Measurements from ENCODE around the gene ZNF70. TPM values are rescaled to one million over a fixed set of nuclear protein-coding genes. Genes with fewer than 3 reads are reported as not detected.

Gene ZNF70
- total and polyA plus RNA-seq, 2 of the 13 experiments (the other 11 are each of a cell fraction or from before 2014, with no cell fraction given), result 0.62 to 3.6 TPM

DNA sequence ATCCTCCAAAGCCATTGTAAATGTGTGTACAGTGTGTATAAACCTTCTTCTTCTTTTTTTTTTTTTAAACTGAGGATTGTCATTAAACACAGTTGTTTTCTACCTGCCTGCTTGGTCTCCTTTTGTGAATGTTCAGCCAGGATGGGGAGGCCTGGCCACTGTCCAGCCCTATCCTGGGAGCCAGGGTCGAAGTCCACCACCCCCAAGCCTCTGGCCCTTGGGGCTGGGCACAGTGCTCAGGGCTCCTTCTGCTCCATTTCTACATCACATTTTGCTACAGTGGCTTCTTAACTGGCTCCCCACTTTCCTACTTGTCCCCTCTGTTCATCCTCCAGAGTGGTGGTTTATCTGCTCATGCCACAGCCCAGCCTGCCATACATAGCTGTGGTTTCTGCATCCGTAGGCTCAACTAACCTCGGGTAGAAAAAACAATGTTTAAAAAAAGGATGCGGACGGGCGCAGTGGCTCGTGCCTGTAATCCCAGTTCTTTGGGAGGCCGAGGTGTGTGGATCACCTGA lies 33.4 kb upstream of the ZNF70 start (continued):
- TF ChIP-seq, protein P1, sequence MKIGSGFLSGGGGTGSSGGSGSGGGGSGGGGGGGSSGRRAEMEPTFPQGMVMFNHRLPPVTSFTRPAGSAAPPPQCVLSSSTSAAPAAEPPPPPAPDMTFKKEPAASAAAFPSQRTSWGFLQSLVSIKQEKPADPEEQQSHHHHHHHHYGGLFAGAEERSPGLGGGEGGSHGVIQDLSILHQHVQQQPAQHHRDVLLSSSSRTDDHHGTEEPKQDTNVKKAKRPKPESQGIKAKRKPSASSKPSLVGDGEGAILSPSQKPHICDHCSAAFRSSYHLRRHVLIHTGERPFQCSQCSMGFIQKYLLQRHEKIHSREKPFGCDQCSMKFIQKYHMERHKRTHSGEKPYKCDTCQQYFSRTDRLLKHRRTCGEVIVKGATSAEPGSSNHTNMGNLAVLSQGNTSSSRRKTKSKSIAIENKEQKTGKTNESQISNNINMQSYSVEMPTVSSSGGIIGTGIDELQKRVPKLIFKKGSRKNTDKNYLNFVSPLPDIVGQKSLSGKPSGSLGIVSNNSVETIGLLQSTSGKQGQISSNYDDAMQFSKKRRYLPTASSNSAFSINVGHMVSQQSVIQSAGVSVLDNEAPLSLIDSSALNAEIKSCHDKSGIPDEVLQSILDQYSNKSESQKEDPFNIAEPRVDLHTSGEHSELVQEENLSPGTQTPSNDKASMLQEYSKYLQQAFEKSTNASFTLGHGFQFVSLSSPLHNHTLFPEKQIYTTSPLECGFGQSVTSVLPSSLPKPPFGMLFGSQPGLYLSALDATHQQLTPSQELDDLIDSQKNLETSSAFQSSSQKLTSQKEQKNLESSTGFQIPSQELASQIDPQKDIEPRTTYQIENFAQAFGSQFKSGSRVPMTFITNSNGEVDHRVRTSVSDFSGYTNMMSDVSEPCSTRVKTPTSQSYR (CRISPR knock-in tag; IDR thresholded peaks at IDR 0.05; ENCODE audit: borderline replicate concordance), result peak; percentile 66; the same call in 1 of the 2 replicates
- no peak for TF ChIP-seq SATB2 (CRISPR knock-in tag; IDR thresholded peaks at IDR 0.05)
- no peak for TF ChIP-seq TSC22D2 (CRISPR knock-in tag; IDR thresholded peaks at IDR 0.05; ENCODE audit: borderline replicate concordance)
- TF ChIP-seq ZNF644 (CRISPR knock-in tag; IDR thresholded peaks at IDR 0.05; ENCODE audit: low read depth), result 0 out of 2 replicates have a peak, but pooled peaks have one; percentile 62
- peak; percentile 85 for TF ChIP-seq HNF4G (IDR thresholded peaks at IDR 0.05; ENCODE audit: borderline replicate concordance, low read depth, low read length)
- TF ChIP-seq HNF4G (CRISPR knock-in tag; IDR thresholded peaks at IDR 0.05; ENCODE audit: borderline replicate concordance, low read depth), result peak; percentile 41; the same call in 1 of the 2 replicates
- 0 out of 2 replicates have a peak, but pooled peaks have one; percentile 32 for TF ChIP-seq ZNF816 (CRISPR knock-in tag; IDR thresholded peaks at IDR 0.05; ENCODE audit: borderline replicate concordance)
- peak; percentile 18; the same call in 1 of the 2 replicates for TF ChIP-seq IRF2 (CRISPR knock-in tag; IDR thresholded peaks at IDR 0.05)
- no peak for TF ChIP-seq POLR2AphosphoS2 (IDR thresholded peaks at IDR 0.05; ENCODE audit: low read depth, low read length)
- TF ChIP-seq, protein P2, sequence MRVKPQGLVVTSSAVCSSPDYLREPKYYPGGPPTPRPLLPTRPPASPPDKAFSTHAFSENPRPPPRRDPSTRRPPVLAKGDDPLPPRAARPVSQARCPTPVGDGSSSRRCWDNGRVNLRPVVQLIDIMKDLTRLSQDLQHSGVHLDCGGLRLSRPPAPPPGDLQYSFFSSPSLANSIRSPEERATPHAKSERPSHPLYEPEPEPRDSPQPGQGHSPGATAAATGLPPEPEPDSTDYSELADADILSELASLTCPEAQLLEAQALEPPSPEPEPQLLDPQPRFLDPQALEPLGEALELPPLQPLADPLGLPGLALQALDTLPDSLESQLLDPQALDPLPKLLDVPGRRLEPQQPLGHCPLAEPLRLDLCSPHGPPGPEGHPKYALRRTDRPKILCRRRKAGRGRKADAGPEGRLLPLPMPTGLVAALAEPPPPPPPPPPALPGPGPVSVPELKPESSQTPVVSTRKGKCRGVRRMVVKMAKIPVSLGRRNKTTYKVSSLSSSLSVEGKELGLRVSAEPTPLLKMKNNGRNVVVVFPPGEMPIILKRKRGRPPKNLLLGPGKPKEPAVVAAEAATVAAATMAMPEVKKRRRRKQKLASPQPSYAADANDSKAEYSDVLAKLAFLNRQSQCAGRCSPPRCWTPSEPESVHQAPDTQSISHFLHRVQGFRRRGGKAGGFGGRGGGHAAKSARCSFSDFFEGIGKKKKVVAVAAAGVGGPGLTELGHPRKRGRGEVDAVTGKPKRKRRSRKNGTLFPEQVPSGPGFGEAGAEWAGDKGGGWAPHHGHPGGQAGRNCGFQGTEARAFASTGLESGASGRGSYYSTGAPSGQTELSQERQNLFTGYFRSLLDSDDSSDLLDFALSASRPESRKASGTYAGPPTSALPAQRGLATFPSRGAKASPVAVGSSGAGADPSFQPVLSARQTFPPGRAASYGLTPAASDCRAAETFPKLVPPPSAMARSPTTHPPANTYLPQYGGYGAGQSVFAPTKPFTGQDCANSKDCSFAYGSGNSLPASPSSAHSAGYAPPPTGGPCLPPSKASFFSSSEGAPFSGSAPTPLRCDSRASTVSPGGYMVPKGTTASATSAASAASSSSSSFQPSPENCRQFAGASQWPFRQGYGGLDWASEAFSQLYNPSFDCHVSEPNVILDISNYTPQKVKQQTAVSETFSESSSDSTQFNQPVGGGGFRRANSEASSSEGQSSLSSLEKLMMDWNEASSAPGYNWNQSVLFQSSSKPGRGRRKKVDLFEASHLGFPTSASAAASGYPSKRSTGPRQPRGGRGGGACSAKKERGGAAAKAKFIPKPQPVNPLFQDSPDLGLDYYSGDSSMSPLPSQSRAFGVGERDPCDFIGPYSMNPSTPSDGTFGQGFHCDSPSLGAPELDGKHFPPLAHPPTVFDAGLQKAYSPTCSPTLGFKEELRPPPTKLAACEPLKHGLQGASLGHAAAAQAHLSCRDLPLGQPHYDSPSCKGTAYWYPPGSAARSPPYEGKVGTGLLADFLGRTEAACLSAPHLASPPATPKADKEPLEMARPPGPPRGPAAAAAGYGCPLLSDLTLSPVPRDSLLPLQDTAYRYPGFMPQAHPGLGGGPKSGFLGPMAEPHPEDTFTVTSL (CRISPR knock-in tag; IDR thresholded peaks at IDR 0.05; ENCODE audit: borderline replicate concordance), result no peak
- no peak for TF ChIP-seq ZNF367 (CRISPR knock-in tag; IDR thresholded peaks at IDR 0.05; ENCODE audit: borderline replicate concordance)
- TF ChIP-seq, protein P3, sequence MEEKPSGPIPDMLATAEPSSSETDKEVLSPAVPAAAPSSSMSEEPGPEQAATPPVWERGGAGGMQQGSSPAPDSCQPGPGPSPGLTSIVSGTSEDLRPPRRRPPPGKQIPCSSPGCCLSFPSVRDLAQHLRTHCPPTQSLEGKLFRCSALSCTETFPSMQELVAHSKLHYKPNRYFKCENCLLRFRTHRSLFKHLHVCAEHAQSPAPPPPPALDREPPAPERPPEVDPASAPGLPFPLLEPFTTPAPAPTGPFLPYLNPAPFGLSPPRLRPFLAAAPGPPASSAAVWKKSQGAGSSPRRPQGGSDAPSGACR (CRISPR knock-in tag; IDR thresholded peaks at IDR 0.05), result no peak
- TF ChIP-seq, protein P4, sequence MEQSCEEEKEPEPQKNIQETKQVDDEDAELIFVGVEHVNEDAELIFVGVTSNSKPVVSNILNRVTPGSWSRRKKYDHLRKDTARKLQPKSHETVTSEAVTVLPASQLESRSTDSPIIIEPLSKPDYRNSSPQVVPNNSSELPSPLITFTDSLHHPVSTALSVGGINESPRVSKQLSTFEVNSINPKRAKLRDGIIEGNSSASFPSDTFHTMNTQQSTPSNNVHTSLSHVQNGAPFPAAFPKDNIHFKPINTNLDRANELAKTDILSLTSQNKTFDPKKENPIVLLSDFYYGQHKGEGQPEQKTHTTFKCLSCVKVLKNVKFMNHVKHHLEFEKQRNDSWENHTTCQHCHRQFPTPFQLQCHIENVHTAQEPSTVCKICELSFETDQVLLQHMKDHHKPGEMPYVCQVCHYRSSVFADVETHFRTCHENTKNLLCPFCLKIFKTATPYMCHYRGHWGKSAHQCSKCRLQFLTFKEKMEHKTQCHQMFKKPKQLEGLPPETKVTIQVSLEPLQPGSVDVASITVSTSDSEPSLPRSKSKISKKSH (CRISPR knock-in tag; IDR thresholded peaks at IDR 0.05; ENCODE audit: borderline replicate concordance), result no peak
- TF ChIP-seq, protein P5, sequence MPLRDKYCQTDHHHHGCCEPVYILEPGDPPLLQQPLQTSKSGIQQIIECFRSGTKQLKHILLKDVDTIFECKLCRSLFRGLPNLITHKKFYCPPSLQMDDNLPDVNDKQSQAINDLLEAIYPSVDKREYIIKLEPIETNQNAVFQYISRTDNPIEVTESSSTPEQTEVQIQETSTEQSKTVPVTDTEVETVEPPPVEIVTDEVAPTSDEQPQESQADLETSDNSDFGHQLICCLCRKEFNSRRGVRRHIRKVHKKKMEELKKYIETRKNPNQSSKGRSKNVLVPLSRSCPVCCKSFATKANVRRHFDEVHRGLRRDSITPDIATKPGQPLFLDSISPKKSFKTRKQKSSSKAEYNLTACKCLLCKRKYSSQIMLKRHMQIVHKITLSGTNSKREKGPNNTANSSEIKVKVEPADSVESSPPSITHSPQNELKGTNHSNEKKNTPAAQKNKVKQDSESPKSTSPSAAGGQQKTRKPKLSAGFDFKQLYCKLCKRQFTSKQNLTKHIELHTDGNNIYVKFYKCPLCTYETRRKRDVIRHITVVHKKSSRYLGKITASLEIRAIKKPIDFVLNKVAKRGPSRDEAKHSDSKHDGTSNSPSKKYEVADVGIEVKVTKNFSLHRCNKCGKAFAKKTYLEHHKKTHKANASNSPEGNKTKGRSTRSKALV (CRISPR knock-in tag; IDR thresholded peaks at IDR 0.05), result 0 out of 2 replicates have a peak, but pooled peaks have one; percentile 50
- no peak for TF ChIP-seq ZNF3 (CRISPR knock-in tag; IDR thresholded peaks at IDR 0.05)
- TF ChIP-seq SIN3A (IDR thresholded peaks at IDR 0.05; ENCODE audit: borderline replicate concordance, low read depth, low read length), result 0 out of 2 replicates have a peak, but pooled peaks have one; percentile 38
